ENCODE measurements around the gene CACNA1D.
"Not testable (repeated sequence)": the region's sequence is repeated elsewhere in the genome, so short reads cannot be mapped to it uniquely, and the experiment has no call there.

Gene CACNA1D

GRCh38 chr3:53628536-53629401, 134.4 kb downstream of the CACNA1D start:
- TF ChIP-seq CTCF (IDR thresholded peaks at IDR 0.05; ENCODE audit: insufficient read depth, low read length, missing control alignments) = no peak
- CTCF ChIA-PET = no interaction called here
- POLR2A ChIA-PET = no interaction called here
- no peak for DNase-seq (ENCODE audit: low read depth, low spot score)
- no peak overlapping the region for H3K4me3 ChIP-seq (ENCODE audit: low read depth, low read length)

GRCh38 chr3:53629402-53629723, 135.0 kb downstream of the CACNA1D start:
- TF ChIP-seq CTCF (IDR thresholded peaks at IDR 0.05; ENCODE audit: insufficient read depth, low read length, missing control alignments) = no peak
- ChIA-PET POLR2A (no interaction called here), CTCF (no interaction called here)
- DNase-seq (ENCODE audit: low read depth, low spot score) = no peak
- H3K4me3 ChIP-seq (ENCODE audit: low read depth, low read length) = no peak overlapping the region

- TF ChIP-seq CTCF (IDR thresholded peaks at IDR 0.05; ENCODE audit: insufficient read depth, low read length, missing control alignments) = no peak
These were observed 136.1 kb downstream of the CACNA1D start for GRCh38 chr3:53630547-53630946.

GRCh38 chr3:53633197-53633787, 138.9 kb downstream of the CACNA1D start:
- H3K4me3 ChIP-seq (ENCODE audit: low read depth, low read length) = no peak overlapping the region
- POLR2A ChIA-PET = no interaction called here
- no peak for TF ChIP-seq CTCF (IDR thresholded peaks at IDR 0.05; ENCODE audit: insufficient read depth, low read length, missing control alignments)
- CTCF ChIA-PET = no interaction called here
- DNase-seq (ENCODE audit: low read depth, low spot score) = no peak

More at GRCh38 chr3:53630547-53630946, 136.1 kb downstream of the CACNA1D start:
- POLR2A ChIA-PET = no interaction called here
- CTCF ChIA-PET = no interaction called here
- H3K4me3 ChIP-seq (ENCODE audit: low read depth, low read length) = no peak overlapping the region
- no peak for DNase-seq (ENCODE audit: low read depth, low spot score)

- ChIA-PET POLR2A (no interaction called here), CTCF (no interaction called here)
- no peak for TF ChIP-seq CTCF (IDR thresholded peaks at IDR 0.05; ENCODE audit: insufficient read depth, low read length, missing control alignments)
These were observed 140.6 kb downstream of the CACNA1D start for GRCh38 chr3:53635041-53635440.

GRCh38 chr3:53638806-53639205, 144.4 kb downstream of the CACNA1D start:
- POLR2A ChIA-PET; CTCF ChIA-PET; H3K4me3 ChIP-seq (ENCODE audit: low read depth, low read length); DNase-seq (ENCODE audit: low read depth, low spot score): not testable (repeated sequence)

More at GRCh38 chr3:53635041-53635440, 140.6 kb downstream of the CACNA1D start:
- H3K4me3 ChIP-seq (ENCODE audit: low read depth, low read length) = no peak overlapping the region
- DNase-seq (ENCODE audit: low read depth, low spot score) = no peak

- no peak for TF ChIP-seq CTCF (IDR thresholded peaks at IDR 0.05; ENCODE audit: insufficient read depth, low read length, missing control alignments)
- no peak for DNase-seq (ENCODE audit: low read depth, low spot score)
- no peak overlapping the region for H3K4me3 ChIP-seq (ENCODE audit: low read depth, low read length)
- ChIA-PET CTCF (no interaction called here), POLR2A (no interaction called here)
These were observed 147.0 kb downstream of the CACNA1D start for GRCh38 chr3:53641397-53641796.
